GM18861 (cell line): ENCODE data around the gene LSAMP.

Experiments used
- ATAC-seq: cut with Tn5 transposase; IDR thresholded peaks from one replicate; pipeline ENCODE4 v1.9.1; 2021; ENCODE audit not compliant: unreplicated experiment

Gene LSAMP

GRCh38 chr3:116300226-116300625 is 145.1 kb downstream of the LSAMP start:
- ATAC-seq: no peak

- no peak for ATAC-seq
Observed at GRCh38 chr3:116299646-116300081, 145.6 kb downstream of the LSAMP start.

GRCh38 chr3:116298151-116298550 is 147.1 kb downstream of the LSAMP start:
- no peak for ATAC-seq

GRCh38 chr3:116291141-116291540 is 154.1 kb downstream of the LSAMP start:
- ATAC-seq: no peak

GRCh38 chr3:116288485-116288884 is 156.8 kb downstream of the LSAMP start:
- ATAC-seq: no peak

- ATAC-seq: no peak
Observed at GRCh38 chr3:116285781-116286421, 159.4 kb downstream of the LSAMP start.

- ATAC-seq: no peak
Observed at GRCh38 chr3:116281313-116282143, 163.8 kb downstream of the LSAMP start.

- ATAC-seq: no peak
Observed at GRCh38 chr3:116280130-116280740, 165.1 kb downstream of the LSAMP start.

- no peak for ATAC-seq
Observed at GRCh38 chr3:116276675-116277074, 168.6 kb downstream of the LSAMP start.

- ATAC-seq: no peak
Observed at GRCh38 chr3:116270056-116270455, 175.2 kb downstream of the LSAMP start.

GRCh38 chr3:116267116-116267515 is 178.2 kb downstream of the LSAMP start:
- ATAC-seq: no peak

GRCh38 chr3:116265976-116266584 is 179.2 kb downstream of the LSAMP start:
- ATAC-seq: no peak

- no peak for ATAC-seq
Observed at GRCh38 chr3:116265320-116265695, 180.0 kb downstream of the LSAMP start.

- ATAC-seq: no peak
Observed at GRCh38 chr3:116264546-116265319, 180.6 kb downstream of the LSAMP start.

GRCh38 chr3:116263842-116264545 is 181.3 kb downstream of the LSAMP start:
- ATAC-seq: no peak

- ATAC-seq: no peak
Observed at GRCh38 chr3:116260491-116260890, 184.8 kb downstream of the LSAMP start.

GRCh38 chr3:116259984-116260383 is 185.3 kb downstream of the LSAMP start:
- no peak for ATAC-seq

GRCh38 chr3:116256843-116257485 is 188.3 kb downstream of the LSAMP start:
- no peak for ATAC-seq

- no peak for ATAC-seq
Observed at GRCh38 chr3:116254541-116254940, 190.7 kb downstream of the LSAMP start.

- no peak for ATAC-seq
Observed at GRCh38 chr3:116253511-116253910, 191.8 kb downstream of the LSAMP start.
